Stomach (tissue), 9 donors: ENCODE measurements around the gene CCDC68. TPM values are rescaled to one million over a fixed set of nuclear protein-coding genes. Genes with fewer than 3 reads are reported as not detected.

Experiments
- DNase-seq, 2 donors: peaks; one replicate each; pipeline versions ENCODE4 v3.0.0 to v3.0.0-alpha.2; 2013 to 2019
- H3K27ac ChIP-seq, 5 donors: fragments of 200-600 bp in 4 of 5; sonication (generic) in 4 of 5; one replicate each; pipeline ENCODE4 v1.5.1; 2013 to 2019; ENCODE audit warnings: mild to moderate bottlenecking in 1 of 5, moderate library complexity in 1 of 5
- H3K27me3 ChIP-seq, 3 donors: fragments of 200-600 bp; sonication (generic); one replicate each; pipeline ENCODE4 v1.5.1; 2017 to 2019; ENCODE audit warnings: mixed run types in 1 of 3
- H3K36me3 ChIP-seq, 4 donors: fragments of 200-600 bp; sonication (generic); 1 replicate in 3 of 4; 2 replicates in 1 of 4; pipeline ENCODE4 v1.5.1; 2016 to 2019
- H3K4me1 ChIP-seq, 4 donors: fragments of 200-600 bp; sonication (generic); one replicate each; pipeline ENCODE4 v1.5.1; 2016 to 2019
- H3K4me3 ChIP-seq, 4 donors: fragments of 200-600 bp; sonication (generic) in 3 of 4; one replicate each; pipeline ENCODE4 v1.5.1; 2016 to 2019; ENCODE audit warnings: mild to moderate bottlenecking in 1 of 4
- H3K9me3 ChIP-seq, 4 donors: fragments of 200-600 bp; sonication (generic); one replicate each; pipeline ENCODE4 v1.5.1; 2016 to 2019
- CTCF ChIP-seq, 7 experiments: fragments of 450-650 bp in 4 of 7; fragments of 200-600 bp in 3 of 7; sonication (generic) in 3 of 7; IDR thresholded peaks; one replicate each; pipeline ENCODE4 v1.5.1; 2016 to 2019; ENCODE audit warnings: antibody characterized with exemption in 7 of 7, control low read depth in 2 of 7, mild to moderate bottlenecking in 1 of 7
- EP300 ChIP-seq: sonication (generic); formaldehyde crosslinking; IDR thresholded peaks from one replicate; pipeline ENCODE4 v1.6.1; 2017; ENCODE audit warnings: antibody characterized with exemption
- POLR2A ChIP-seq, 4 donors: fragments of 450-650 bp; IDR thresholded peaks; one replicate each; pipeline ENCODE4 v1.6.1; 2016; ENCODE audit warnings: antibody characterized with exemption in 4 of 4, control low read depth in 2 of 4, mild to moderate bottlenecking in 1 of 4, moderate library complexity in 1 of 4
- POLR2AphosphoS5 ChIP-seq, 3 donors: sonication (generic); formaldehyde crosslinking; IDR thresholded peaks; one replicate each; pipeline ENCODE4 v1.6.1; 2016; ENCODE audit warnings: antibody characterized with exemption in 3 of 3
- WGBS, 5 donors: extraction: QIAGEN DNeasy Blood & Tissue Kit in 3 of 5; methylation state at CpG; one replicate each; pipeline versions ENCODE4 v1.1.5 to v1.1.7; 2013 to 2018; 5-methylcytosine and 5-hydroxymethylcytosine counted together
- intact Hi-C: fragments of 100-400 bp; cut with DNase I; formaldehyde crosslinking; loops from one replicate; pipeline ENCODE4 v1.15.1; 2023; ENCODE audit warnings: low total_unique reads
- polyA plus RNA-seq, 3 donors: library from polyadenylated mRNA; stranded (reverse); fragments of 200-250 nt; gene quantifications; one replicate each; pipeline ENCODE4 v1.2.3, GENCODE V29; 2013
- total RNA-seq, 5 donors: library from RNA; depleted of rRNA; stranded (reverse); fragments of >200 nt; gene quantifications; one replicate each; pipeline versions ENCODE4 v1.1.0 to v1.2.3, GENCODE V29; 2014 to 2016
- donor health status: healthy with polysubstance abuse.
- donor health status: Bipolar disorder and iron deficiency.
- donor health status: healthy.

CCDC68 gene
- total and polyA plus RNA-seq, 8 donors, result 2.8 to 154 (median 22.0) TPM

DNA sequence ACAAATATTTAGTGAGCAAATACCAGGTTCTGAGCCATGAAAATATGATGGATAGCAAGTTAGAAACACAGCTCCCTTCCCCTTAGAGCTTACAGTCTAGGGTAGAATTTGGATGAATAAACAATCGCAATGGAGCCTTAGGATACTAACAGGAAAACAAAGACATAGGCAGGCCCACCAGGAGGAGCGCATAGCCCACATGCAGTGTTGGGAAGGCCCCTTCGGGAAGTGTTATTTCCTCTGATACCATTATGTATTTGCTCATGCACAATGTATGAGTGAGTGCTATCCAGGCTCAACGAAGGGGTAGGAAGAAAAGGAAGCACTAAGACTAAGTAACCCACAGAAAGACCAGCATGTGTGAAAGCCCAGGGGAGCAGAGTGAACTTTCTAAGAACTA, 76.9 kb downstream of the CCDC68 start:
- no peaks in the 10 kb centered on the region for H3K27me3 ChIP-seq
- no peak for DNase-seq
- TF ChIP-seq POLR2A (IDR thresholded peaks at IDR 0.05), result no peak
- no peak for TF ChIP-seq POLR2AphosphoS5 (IDR thresholded peaks at IDR 0.05)
- no peak for TF ChIP-seq EP300
- no peak for TF ChIP-seq CTCF (IDR thresholded peaks at IDR 0.05)
- 41 to 72% (median 57%) methylated on average over 4 of the region's 4 CpGs for WGBS, 5 donors
- intact Hi-C loops, result no loop called here
- H3K36me3 ChIP-seq, result peaks cover 0 to 25% (median 16%) of the 10 kb centered on the region in 4 donors
- H3K27ac ChIP-seq, result no peak overlapping the region
- H3K4me3 ChIP-seq, result no peak overlapping the region
- H3K9me3 ChIP-seq, result no peaks in the 10 kb centered on the region
- peaks cover 0 to 30% (median 8%) of the 10 kb centered on the region in 4 donors for H3K4me1 ChIP-seq

DNA sequence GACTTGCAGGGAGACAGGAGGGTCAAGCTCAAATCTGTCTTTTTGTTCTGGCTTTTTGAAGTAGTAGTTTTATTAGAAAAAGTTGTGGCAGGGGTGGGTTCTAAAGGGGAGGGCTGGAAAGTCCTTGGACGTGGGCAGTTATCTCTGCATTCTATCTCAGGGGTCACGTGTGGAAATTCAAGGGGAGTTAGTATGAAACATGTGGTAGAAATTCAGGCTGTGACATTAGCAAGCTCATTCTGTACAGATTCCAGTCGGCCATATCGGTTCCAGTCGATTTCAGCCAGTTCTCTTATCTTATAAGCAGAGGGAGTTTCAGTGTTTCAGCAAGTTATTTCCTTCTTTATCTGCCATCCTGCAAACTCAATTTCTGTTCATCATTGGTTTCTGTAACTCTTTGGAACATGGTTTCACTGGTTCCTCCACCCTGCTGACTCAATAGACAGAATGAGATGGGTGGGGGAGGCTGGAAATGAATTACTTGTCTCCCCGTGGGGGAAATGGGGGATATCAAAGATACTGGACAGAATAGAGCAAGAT, 78.0 kb downstream of the CCDC68 start:
- Histone ChIP-seq H3K27me3 (no peaks in the 10 kb centered on the region), H3K36me3 (peaks cover 0 to 25% (median 16%) of the 10 kb centered on the region in 4 donors), H3K4me3 (no peak overlapping the region), H3K27ac (peak overlapping the region in 1 of 5 donors; percentile 5), H3K9me3 (no peaks in the 10 kb centered on the region), H3K4me1 (peaks cover 0 to 30% (median 8%) of the 10 kb centered on the region in 4 donors)
- DNase-seq, result peak in 1 of 2 donors; percentile 26
- TF ChIP-seq CTCF (IDR thresholded peaks at IDR 0.05) (no peak), EP300 (no peak), POLR2AphosphoS5 (IDR thresholded peaks at IDR 0.05) (no peak), POLR2A (IDR thresholded peaks at IDR 0.05) (no peak)
- 43 to 64% (median 47%) methylated on average over 6 of the region's 6 CpGs for WGBS, 5 donors
- intact Hi-C loops, result no loop called here

GRCh38 chr18:54880395-54881105, 78.7 kb downstream of the CCDC68 start:
- intact Hi-C loops, result no loop called here

DNA sequence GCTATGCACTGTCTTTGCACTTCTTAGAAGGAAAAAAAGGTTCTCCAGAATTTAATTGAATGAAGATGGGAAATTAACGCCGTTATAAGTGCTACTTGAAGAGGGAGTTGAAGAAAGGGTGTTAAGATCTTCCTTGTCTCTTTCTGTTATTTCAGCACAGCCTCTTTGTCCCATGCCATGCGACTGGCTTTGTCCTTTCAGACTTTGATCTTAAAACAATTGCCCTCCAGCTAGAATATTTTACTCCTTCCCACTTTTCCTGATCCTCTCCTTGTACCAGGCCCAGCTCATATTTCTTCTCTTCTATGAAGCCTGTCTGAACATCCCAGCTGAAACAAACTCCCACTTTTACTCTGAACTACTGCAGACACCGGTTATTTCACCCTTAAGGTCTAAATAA, 79.6 kb downstream of the CCDC68 start:
- no peak for DNase-seq
- Histone ChIP-seq H3K27me3 (no peaks in the 10 kb centered on the region), H3K27ac (no peak overlapping the region), H3K9me3 (no peaks in the 10 kb centered on the region), H3K36me3 (peaks cover 0 to 17% (median 10%) of the 10 kb centered on the region in 4 donors), H3K4me3 (no peak overlapping the region), H3K4me1 (peaks cover 0 to 30% (median 8%) of the 10 kb centered on the region in 4 donors)
- WGBS, 5 donors, result 65 to 80% (median 74%) methylated on average over 4 of the region's 4 CpGs
- TF ChIP-seq EP300 (no peak), POLR2AphosphoS5 (IDR thresholded peaks at IDR 0.05) (no peak), POLR2A (IDR thresholded peaks at IDR 0.05) (no peak), CTCF (IDR thresholded peaks at IDR 0.05) (no peak)
- intact Hi-C loops, result no loop called here

More at GRCh38 chr18:54880395-54881105, 78.7 kb downstream of the CCDC68 start:
- Histone ChIP-seq H3K27ac (peak overlapping the region in 1 of 5 donors; percentile 5), H3K36me3 (peaks cover 0 to 22% (median 15%) of the 10 kb centered on the region in 4 donors), H3K4me3 (no peak overlapping the region), H3K27me3 (no peaks in the 10 kb centered on the region), H3K9me3 (no peaks in the 10 kb centered on the region), H3K4me1 (peaks cover 0 to 30% (median 8%) of the 10 kb centered on the region in 4 donors)
- 58 to 85% (median 69%) methylated on average over 5 of the region's 5 CpGs for WGBS, 5 donors
- TF ChIP-seq POLR2A (IDR thresholded peaks at IDR 0.05) (no peak), POLR2AphosphoS5 (IDR thresholded peaks at IDR 0.05) (peak in 1 of 3 donors; percentile 38), EP300 (no peak)
- DNase-seq, result peak in 1 of 2 donors; percentile 69
